Esophagus (tissue), 2 donors: ENCODE results near the gene SMIM32. TPM values are rescaled to one million over a fixed set of nuclear protein-coding genes. Genes with fewer than 3 reads are reported as not detected.

Source experiments
- H3K27ac ChIP-seq, 2 donors: one replicate each; pipeline ENCODE4 v1.5.1; 2013; ENCODE audit warnings: low read depth in 2 of 2, mild to moderate bottlenecking in 2 of 2, inconsistent platforms in 1 of 2, low read length in 1 of 2, moderate library complexity in 1 of 2
- H3K27me3 ChIP-seq, 2 donors: one replicate each; pipeline ENCODE4 v1.6.1; 2013; ENCODE audit warnings: low read length in 2 of 2, control low read depth in 1 of 2, mild to moderate bottlenecking in 1 of 2; ENCODE audit not compliant: insufficient read depth in 2 of 2, control insufficient read depth in 1 of 2
- H3K36me3 ChIP-seq, 2 donors: one replicate each; pipeline ENCODE4 v1.6.1; 2013; ENCODE audit warnings: low read length in 1 of 2; ENCODE audit not compliant: control insufficient read depth in 2 of 2, insufficient read depth in 2 of 2
- H3K4me1 ChIP-seq, 2 donors: one replicate each; pipeline ENCODE4 v1.6.1; 2013; ENCODE audit warnings: low read length in 1 of 2; ENCODE audit not compliant: control insufficient read depth in 2 of 2, insufficient read depth in 2 of 2
- H3K4me3 ChIP-seq, 2 donors: one replicate each; pipeline ENCODE4 v1.5.1; 2013; ENCODE audit warnings: low read length in 2 of 2, mild to moderate bottlenecking in 2 of 2, low read depth in 1 of 2, moderate library complexity in 1 of 2
- H3K9me3 ChIP-seq, 2 donors: one replicate each; pipeline ENCODE4 v1.6.1; 2013; ENCODE audit warnings: mild to moderate bottlenecking in 2 of 2, low read depth in 1 of 2, low read length in 1 of 2, moderate library complexity in 1 of 2; ENCODE audit not compliant: control insufficient read depth in 2 of 2, insufficient read depth in 1 of 2
- WGBS, 2 donors: extraction: QIAGEN DNeasy Blood & Tissue Kit; methylation state at CpG; one replicate each; pipeline ENCODE4 v1.1.7; 2013; 5-methylcytosine and 5-hydroxymethylcytosine counted together
- polyA plus RNA-seq, 2 donors: library from polyadenylated mRNA; stranded (reverse); fragments of 200-250 nt; gene quantifications; one replicate each; pipeline ENCODE4 v1.2.3, GENCODE V29; 2013
- donor health status: healthy with polysubstance abuse.
- donor health status: Bipolar disorder and iron deficiency.

The SMIM32 gene
- polyA plus RNA-seq, 2 donors, result not detected

GRCh38 chr5:136201870-136202269, 8.9 kb upstream of the SMIM32 start:
- H3K27me3 ChIP-seq, result no peaks in the 10 kb centered on the region
- WGBS, 2 donors, result 64 to 78% methylated on average over 4 of the region's 4 CpGs
- H3K27ac ChIP-seq, result no peak overlapping the region
- H3K36me3 ChIP-seq, result no peaks in the 10 kb centered on the region
- H3K4me1 ChIP-seq, result no peaks in the 10 kb centered on the region
- H3K4me3 ChIP-seq, result no peak overlapping the region
- no peaks in the 10 kb centered on the region for H3K9me3 ChIP-seq

GRCh38 chr5:136200761-136201160, 7.8 kb upstream of the SMIM32 start:
- H3K27ac ChIP-seq, result no peak overlapping the region
- H3K9me3 ChIP-seq, result no peaks in the 10 kb centered on the region
- no peak overlapping the region for H3K4me3 ChIP-seq
- no peaks in the 10 kb centered on the region for H3K4me1 ChIP-seq
- no peaks in the 10 kb centered on the region for H3K27me3 ChIP-seq
- WGBS, 2 donors, result 69 to 72% methylated on average over 3 of the region's 3 CpGs
- no peaks in the 10 kb centered on the region for H3K36me3 ChIP-seq

GRCh38 chr5:136200130-136200529, 7.2 kb upstream of the SMIM32 start:
- no peaks in the 10 kb centered on the region for H3K27me3 ChIP-seq
- H3K9me3 ChIP-seq, result no peaks in the 10 kb centered on the region
- WGBS, 2 donors, result 71% methylated on average over 4 of the region's 4 CpGs

GRCh38 chr5:136199408-136199807, 6.4 kb upstream of the SMIM32 start:
- no peaks in the 10 kb centered on the region for H3K27me3 ChIP-seq
- no peaks in the 10 kb centered on the region for H3K36me3 ChIP-seq
- H3K9me3 ChIP-seq, result no peaks in the 10 kb centered on the region
- no peaks in the 10 kb centered on the region for H3K4me1 ChIP-seq
- WGBS, 2 donors, result 93 to 94% methylated on average over 7 of the region's 7 CpGs
- H3K4me3 ChIP-seq, result no peak overlapping the region
- H3K27ac ChIP-seq, result no peak overlapping the region

More at GRCh38 chr5:136200130-136200529, 7.2 kb upstream of the SMIM32 start:
- no peaks in the 10 kb centered on the region for H3K4me1 ChIP-seq
- no peaks in the 10 kb centered on the region for H3K36me3 ChIP-seq
- no peak overlapping the region for H3K27ac ChIP-seq
- H3K4me3 ChIP-seq, result no peak overlapping the region

GRCh38 chr5:136198453-136198852, 5.5 kb upstream of the SMIM32 start:
- Histone ChIP-seq H3K36me3 (no peaks in the 10 kb centered on the region), H3K9me3 (no peaks in the 10 kb centered on the region), H3K4me1 (peaks cover 0 to 2% of the 10 kb centered on the region in 2 donors), H3K4me3 (no peak overlapping the region), H3K27ac (no peak overlapping the region), H3K27me3 (no peaks in the 10 kb centered on the region)
- 86 to 91% methylated on average over 5 of the region's 5 CpGs for WGBS, 2 donors

- H3K27ac ChIP-seq, result no peak overlapping the region
- H3K4me1 ChIP-seq, result peaks cover 6 to 7% of the 10 kb centered on the region in 2 donors
- H3K36me3 ChIP-seq, result no peaks in the 10 kb centered on the region
- H3K4me3 ChIP-seq, result no peak overlapping the region
- H3K9me3 ChIP-seq, result no peaks in the 10 kb centered on the region
- 79 to 89% methylated on average over 4 of the region's 4 CpGs for WGBS, 2 donors
- peaks cover 0 to 7% of the 10 kb centered on the region in 2 donors for H3K27me3 ChIP-seq
Measured at GRCh38 chr5:136197462-136198142, 4.6 kb upstream of the SMIM32 start.

- no peak overlapping the region for H3K27ac ChIP-seq
- H3K27me3 ChIP-seq, result peaks cover 0 to 20% of the 10 kb centered on the region in 2 donors
- no peak overlapping the region for H3K4me3 ChIP-seq
- no peaks in the 10 kb centered on the region for H3K9me3 ChIP-seq
- peaks cover 9 to 18% of the 10 kb centered on the region in 2 donors for H3K4me1 ChIP-seq
- 59 to 67% methylated on average over 12 of the region's 12 CpGs for WGBS, 2 donors
- H3K36me3 ChIP-seq, result no peaks in the 10 kb centered on the region
Measured at GRCh38 chr5:136195971-136196820, 3.2 kb upstream of the SMIM32 start.

- peaks cover 0 to 24% of the 10 kb centered on the region in 2 donors for H3K27me3 ChIP-seq
- H3K4me3 ChIP-seq, result no peak overlapping the region
- WGBS, 2 donors, result 89 to 90% methylated on average over 3 of the region's 3 CpGs
- no peak overlapping the region for H3K27ac ChIP-seq
- H3K4me1 ChIP-seq, result peaks cover 9 to 19% of the 10 kb centered on the region in 2 donors
- no peaks in the 10 kb centered on the region for H3K36me3 ChIP-seq
- no peaks in the 10 kb centered on the region for H3K9me3 ChIP-seq
Measured at GRCh38 chr5:136194576-136194975, 1.6 kb upstream of the SMIM32 start.

GRCh38 chr5:136193322-136193935, 467 bp upstream of the SMIM32 start:
- no peak overlapping the region for H3K27ac ChIP-seq
- peaks cover 9 to 19% of the 10 kb centered on the region in 2 donors for H3K4me1 ChIP-seq
- WGBS, 2 donors, result 34 to 35% methylated on average over 18 of the region's 18 CpGs
- peak overlapping the region; percentile 23 to 34 for H3K4me3 ChIP-seq
- peaks cover 0 to 24% of the 10 kb centered on the region in 2 donors for H3K27me3 ChIP-seq
- H3K36me3 ChIP-seq, result no peaks in the 10 kb centered on the region
- no peaks in the 10 kb centered on the region for H3K9me3 ChIP-seq
